ENCODE data around the gene CASP9.
A peak's percentile ranks its signal among the peaks of the same experiment; 100 is the strongest.

Gene CASP9

DNA sequence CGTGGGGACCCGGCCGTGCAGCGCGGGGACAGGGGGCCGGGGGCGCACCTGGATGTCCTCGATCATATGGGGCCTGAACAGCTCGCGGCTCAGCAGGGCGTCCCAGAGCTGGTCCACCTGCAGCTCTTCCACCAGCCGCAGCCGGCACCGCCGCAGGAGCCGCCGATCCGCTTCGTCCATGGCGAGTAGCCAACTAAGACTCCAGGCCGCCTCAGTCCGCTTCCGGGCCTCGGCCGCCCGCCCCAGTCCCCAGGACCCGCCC, at the start of gene CASP9:
Gene CASP9 (minus strand): TSS at position 195 of the 262 bp plus-strand sequence. CDS start 15 bp downstream, at position 180.
- DNase-seq = no peak

DNA sequence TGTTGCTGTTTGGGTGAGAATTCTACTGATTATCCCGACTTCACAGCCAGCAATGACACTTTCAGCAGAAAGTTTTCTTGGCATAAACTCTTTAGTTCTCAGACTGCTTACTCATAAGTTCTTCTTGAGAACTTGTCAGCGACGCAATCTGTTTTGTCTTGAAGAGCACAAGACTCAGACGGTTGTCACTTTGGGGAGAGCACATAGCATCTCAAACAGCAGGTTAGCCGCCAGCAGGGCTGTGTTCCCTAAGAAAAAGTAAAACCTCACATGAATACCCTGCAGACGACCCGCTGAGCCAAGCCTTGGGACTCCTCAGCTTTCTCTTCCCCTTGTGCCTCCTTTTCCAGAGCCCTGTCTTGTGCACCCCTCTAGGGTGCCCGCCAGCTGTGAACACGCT, 49.5 kb upstream of the CASP9 start:
- DNase-seq = no peak

DNA sequence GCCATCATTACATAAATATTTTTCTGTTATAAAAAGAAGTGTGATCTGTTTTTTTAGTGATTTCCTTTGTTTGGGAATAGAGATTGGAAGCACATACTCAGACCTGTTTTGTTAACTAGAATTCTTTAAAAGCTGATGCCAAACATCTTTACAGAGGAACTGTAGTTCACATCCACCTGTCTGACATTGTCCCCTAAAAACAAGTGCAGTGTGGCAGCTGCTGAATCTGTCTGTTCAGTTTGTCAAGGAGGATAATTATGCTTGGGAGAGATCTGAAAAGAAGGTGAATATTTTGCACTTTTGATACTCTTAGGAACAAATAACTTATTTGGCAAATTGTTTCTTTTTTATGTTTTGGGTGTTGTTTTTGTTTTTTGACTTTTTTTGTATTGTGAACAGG, 47.3 kb upstream of the CASP9 start:
- no peak for DNase-seq

DNA sequence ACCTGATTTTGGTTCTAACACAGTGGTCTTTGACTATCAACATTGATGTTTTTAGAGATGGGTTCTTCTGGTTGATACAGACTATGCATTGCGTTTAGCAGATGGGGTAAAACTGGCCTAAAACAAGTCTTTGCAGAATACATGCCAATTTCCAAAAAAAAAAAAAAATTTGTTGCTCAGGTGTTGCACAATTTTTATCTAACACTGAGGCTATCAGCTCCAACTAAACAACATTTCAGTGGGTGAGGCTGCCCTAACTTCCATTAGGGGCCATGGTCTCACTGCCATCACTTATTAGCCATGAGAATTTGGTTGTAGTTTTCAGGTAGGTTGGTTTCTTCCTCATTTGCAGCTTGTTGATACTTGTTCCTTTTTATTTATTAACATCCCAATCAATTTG, 46.8 kb upstream of the CASP9 start:
- DNase-seq = no peak

DNA sequence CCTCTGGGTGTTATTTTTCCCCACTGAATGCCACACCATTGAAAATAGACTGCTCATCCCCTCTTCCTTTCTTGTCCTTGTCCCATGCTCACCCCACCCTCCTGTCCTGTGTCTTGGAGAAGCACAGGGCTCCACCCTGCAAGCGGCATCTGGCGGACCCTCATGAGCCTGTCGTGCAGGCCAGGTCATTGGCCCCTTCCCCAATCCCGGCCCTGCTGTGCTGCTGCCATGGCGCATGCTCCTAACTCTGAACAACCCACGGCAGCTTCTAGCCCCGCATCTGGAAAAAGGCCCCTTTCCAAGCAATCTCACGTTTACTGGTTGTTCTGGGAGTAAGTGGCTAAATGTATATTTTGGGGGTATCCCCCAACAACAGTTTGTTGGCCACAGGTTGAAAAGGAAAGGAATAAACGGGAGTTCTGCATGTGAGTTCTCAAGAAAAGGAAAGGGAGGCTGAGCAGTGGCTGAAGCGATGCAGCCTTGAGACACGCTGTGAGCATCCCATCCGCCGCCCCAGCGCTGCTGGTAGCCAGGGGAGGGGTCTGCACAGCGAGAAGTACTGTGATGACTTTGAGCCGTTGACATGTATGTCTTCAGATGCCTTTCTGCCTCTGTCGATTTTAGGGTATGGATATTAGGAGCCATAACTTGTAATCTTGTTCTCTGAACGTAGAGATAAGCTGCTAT, 44.5 kb upstream of the CASP9 start:
- no peak for DNase-seq

DNA sequence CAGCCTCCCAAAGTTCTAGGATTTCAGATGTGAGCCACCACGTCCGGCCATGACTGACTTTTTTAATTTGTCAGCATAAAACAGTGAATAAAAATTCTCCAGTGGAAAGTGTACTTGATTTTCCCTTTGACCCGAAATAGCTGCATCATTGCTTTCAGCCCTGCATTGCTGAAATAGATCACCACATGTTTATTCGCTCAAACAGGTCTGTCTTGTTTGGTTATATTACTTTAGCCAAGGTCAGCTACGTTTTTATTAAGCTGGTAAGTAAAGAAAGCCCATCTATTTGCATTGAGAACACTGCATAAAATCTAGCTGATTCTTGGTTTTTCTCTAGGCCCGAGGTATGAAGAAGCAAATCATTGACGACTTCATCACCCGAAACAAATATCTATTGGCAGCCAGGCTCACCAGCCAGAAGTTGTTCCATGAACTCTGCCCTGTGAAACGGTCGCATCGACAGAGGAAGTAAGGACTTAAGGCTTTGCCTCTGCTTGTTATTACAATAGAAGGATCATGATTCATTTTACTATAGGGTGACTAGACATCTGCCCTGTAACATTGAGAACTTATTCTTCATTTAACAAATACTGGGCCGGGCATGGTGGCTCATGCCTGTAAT, 35.3 kb upstream of the CASP9 start:
- DNase-seq = no peak

DNA sequence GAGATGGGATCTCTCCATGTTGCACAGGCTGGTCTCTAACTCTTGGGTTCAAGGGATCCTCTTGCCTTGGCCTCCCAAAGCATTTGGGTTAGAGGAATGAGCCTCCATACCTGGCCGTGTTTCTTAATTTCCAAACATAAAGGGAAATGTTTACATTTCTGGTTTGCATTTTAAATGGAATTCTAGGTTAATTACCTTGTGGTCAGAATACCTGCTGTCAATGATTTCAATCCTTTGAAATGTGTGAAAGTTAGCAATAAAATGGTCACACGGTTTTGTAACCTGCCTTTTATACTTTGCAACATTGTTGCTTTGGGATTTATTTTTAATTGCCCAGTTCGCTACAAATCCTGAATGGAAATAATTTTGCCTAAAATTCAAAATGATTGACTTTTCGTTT, 34.5 kb upstream of the CASP9 start:
- no peak for DNase-seq

DNA sequence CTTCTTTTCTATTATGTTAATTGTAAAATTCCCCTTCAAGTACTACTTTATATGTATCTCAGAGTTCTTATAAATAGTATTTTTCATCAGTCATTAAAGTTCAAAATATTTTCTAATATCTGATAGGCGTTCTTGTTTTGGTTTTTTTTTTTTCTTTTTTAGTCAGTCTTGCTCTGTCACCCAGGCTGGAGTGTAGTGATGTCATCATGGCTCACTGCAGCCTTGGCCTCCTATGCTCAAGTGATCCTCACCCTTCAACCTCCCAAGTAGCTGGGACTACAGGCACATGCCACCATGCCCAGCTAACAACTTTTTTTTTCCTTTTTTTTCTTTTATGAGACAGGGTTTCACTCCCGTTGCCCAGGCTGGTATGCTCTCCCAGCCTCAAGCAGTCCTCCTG, 33.6 kb upstream of the CASP9 start:
- DNase-seq = no peak

DNA sequence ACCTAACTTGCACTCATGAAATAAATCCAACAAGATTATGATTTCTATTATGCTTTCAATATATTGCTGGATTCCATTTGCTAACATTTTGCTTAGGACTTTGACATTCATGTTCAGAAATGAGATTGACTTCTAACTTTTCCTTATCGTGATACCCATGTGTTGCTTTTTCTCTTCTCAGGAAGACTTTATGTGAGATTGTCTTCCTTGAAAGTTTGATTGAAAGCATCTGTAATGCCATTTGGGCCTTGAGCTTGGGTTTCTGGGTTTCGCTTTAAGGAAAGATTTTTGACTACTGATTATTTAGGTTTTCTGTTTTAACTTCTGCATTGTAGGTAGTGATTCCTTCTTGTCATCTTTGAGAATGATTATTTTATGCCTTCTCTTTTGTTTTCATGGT, 33.0 kb upstream of the CASP9 start:
- no peak for DNase-seq

DNA sequence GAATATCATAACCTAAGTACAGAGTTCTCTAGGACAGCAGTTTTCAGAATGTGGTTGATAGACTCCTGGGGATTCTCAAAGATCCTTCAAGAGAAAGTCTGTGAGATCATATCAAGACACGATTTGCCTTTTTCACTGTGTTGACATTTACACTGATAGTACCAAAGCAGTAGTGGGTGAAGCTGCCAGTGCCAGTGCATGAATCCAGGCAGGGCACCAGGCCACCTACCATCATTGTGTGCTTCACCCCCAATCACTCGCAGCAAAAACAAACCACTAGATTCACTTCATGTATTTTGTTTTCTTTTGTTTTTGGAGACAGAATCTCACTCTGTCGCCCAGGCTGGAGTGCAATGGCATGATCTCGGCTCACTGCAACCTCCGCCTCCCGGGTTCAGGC, 26.6 kb upstream of the CASP9 start:
- DNase-seq = no peak

DNA sequence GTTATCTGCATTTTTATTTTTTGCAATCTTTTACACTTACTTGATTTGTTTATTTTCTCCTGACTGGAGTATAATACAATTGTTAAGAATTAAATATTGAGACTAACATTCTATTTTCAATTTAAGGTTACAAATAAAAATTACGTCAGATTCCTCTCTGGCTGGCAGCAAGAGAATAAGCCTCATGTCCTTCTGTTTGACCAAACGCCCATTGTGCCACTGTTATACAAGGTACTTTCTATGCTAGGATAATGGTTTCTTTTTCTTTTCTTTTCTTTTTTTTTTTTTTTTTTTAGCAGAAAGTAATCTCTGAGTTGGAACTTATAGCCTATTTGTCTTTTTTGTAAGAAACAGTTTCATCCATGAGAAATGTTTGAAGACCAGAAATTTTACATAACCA, 22.6 kb upstream of the CASP9 start:
- no peak for DNase-seq

DNA sequence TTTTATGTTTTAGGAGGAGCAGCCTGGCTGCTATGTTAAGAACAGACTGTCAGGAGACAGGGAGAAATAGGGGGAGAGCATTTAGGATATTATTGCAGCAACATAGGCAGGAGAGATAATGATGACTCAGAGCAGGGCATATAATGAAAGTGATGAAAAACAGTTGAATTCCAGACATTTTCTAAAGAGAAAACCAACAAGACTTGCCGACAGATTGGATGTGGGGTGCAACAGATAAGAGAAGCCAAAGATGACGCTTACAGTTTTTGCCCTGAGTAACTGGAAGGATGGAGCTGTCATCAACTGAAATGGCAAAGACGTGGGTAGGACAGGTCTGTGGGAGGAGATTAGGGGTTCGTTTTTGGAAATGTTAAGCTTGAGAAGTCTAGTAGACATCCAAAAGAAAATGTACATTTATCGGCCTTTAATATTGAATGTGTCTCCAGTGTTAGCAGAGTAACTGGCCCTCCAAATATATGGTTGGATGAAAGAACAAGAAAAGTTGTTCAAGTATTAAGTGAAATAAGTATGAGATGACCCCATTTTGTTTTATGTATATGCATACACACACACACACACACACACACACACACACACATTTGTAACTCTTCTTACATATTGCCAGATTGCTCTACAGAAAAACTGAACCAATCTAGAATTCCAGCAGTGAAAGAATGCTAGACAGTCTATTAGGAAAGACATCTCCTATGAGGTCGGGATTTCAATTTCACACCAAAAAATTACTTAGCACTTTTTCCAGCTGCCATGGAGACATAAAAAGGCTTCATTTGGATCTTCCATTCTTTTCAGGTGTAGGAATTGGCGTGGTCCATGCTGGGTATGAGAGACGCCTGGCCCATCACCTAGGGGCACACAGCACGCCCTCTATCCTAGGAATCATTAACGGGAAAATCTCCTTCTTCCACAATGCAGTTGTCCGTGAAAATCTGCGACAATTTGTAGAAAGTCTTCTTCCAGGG, 19.9 kb upstream of the CASP9 start:
- no peak for DNase-seq

DNA sequence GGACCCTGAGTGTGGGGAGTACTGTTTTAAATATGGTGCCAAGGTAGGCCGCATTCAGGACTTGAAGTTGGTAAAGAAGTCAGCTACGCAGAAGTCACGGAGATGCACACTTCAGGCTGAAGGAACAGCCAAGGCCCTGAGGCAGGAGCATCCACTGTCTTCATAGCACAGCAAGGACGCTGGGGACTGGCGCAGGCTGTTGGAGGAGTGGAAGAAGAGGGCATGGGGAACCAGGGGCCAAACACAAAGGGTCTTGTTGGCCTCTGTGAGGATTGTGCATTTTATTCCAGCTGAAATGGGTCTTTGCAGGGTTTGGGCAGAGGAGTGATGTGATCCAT, 19.2 kb upstream of the CASP9 start:
- DNase-seq = no peak

DNA sequence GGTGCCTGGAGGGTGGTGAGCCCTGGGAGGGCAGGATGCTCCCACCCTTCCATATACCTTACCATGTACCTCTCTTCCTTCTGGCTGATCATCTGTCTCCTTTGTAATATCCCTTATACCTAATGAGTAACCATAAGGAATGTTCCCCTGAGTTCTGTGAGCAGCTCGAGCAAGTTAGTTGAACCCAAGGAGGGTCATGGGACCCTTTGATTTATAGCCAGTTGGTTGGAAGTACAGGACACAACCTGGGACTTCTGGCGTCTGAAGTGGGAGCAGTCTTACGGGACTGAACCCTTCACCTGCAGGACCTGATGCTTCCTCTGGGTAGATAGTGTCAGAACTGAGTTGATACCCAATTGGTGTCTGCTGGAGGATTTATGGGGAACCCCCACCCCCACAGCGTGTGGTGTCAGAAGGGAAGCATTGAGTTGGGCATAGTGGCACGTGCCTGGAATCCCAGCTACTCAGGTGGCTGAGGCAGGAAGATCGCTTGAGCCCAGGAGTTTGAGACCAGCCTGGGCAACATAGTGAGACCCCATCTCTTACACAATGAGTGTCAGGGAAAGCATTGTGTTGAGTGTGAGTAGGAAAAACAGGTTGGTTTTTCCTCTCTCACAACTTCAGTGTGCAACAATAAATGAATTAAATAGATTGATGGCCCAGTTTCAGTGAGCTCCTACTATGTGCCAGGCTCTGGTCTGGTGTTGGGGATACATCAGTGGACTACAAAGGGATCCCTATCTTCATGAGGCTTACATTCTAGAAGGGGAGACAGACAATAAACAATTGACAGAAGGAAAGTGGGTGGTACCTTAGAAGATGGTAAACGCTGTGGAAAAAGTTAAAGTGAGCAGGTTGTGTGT, 18.6 kb upstream of the CASP9 start:
- no peak for DNase-seq

DNA sequence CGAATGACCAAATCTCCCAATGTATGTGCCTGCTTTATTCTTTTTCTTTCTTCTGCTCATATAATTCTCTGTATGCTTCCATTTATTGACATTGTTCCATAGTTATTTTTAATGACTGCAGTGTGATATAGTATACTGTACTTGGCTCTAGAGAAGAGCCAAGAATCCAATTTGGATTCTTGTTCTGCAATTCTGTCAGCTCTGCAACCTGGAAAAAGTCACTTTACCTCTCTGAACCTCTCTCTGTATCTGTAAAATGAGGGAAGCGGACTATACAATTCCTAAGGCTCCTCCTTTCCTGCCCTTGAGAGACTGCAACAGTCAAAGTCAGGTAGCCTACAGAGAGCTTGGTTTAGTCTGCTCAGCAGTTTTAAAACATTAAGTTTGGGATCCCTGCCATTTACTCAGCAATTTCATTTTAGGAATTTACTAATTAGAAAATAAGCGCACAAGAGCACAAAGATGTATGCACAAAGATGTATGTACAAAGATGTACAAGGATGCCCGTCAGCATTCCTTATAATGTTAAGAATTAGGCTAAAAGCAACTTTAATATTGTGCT, 17.3 kb upstream of the CASP9 start:
- no peak for DNase-seq

DNA sequence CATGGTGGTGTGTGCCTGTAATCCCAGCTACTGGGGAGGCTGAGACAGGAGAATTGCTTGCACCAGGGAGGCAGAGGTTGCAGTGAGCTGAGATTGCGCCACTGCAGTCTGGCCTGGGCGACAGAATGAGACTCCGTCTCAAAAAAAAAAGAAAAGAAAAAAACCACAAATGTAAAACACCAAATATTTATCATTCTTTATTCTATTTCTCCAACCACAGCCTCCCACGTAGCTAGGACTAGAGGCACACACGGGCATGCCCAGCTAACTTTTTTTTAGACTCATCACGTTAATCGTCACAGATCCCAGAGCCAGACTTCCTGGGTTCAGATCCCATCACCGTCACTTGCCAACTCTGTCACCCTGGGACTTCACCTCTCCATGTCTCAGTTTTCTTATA, 16.2 kb upstream of the CASP9 start:
- DNase-seq = no peak

DNA sequence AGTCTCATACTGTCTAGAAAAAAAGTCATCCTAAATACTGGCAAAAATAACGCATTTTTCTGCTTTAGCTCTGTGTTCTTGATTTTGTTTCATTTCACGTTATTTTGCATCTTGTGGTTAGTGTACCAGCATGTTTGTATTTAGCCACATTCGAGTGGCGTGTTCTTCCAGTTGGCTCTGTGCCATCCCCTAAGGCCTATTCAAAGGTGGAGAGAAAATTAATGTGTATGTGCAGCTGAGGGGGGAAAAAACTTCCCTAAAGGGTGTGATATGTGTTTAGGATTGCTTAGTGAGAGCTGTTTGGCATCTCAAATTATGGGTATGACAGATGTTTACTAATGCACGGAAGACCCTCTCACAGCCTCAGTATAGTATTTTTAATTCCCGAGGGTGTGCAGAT, 14.8 kb upstream of the CASP9 start:
- no peak for DNase-seq

DNA sequence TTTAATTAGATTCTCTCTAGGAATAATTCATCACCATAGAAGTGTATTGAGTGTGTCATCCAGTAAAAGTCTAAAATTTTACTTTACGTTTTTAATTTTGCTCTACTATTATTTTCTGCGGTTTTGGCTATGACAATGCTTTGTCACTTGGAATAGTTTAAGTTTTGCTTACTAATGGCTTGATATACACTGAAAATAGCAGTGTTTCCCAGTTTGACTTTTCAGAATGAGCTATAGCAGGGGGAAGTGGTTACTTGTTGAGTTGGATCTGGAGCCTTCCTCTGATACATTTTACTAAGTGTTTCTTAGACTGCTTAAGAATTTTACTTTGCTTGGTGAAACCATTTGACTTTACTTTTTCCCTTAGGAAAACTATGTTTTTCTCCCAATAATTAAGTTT, 7.7 kb upstream of the CASP9 start:
- DNase-seq = no peak

DNA sequence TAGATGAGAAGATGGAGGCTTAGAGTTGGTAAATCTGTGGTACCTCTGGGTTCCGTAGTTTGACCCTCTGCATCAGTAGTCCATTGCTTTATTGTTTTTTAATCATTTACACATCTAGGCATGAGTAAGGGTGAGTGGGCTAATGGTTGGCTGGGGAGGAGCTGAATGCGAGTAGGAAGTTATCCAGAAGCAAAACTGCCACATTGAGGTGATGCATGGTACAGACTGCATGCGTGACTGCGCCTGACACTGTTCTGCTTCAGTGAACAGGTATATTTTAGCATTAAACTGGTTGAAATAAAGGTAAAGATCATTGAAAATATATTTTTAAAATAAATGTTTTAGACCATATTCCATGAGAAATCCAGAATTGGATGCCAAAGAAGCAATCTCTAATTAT, 7.0 kb upstream of the CASP9 start:
- no peak for DNase-seq

DNA sequence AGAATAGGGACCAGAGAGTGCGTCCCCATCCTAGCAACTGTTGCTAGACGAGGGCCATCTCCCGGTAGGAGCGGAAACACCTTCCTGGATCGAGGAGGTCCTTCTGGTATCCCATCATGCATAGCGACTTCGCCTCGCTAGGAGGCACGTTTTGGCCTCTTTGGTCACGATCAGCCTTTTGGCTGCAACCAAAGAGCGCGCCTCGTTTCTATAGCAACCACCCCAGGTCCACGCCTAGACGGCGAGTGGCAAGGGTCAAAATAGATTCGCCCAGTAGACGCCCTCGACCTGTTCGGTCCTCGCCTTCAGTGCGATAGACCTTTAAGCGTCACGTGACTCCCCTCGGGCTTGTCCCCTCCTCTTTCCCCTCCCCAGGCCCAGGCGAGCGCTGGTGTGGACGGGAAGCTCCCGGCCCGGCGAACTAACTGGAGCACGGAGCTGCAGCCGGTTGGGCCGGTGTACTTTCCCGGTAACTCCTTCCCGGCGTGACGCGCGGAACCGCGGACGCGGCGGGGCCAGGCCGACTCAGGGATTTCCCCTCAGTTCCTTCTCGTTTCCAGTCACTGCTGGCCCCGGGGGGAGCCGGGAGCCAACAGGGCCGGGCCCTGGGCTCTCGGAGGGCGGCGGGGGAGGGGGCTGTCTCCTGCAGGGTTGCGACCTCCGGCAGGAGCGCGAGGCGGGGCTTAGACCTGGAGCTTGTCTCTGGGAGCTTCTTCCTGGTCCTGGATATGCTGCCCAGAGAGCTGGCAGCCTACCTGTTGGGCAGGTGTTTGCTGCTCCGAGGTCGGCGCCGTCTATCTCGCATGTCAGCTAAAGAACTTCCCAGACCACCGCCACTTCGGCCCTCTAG, 2.7 kb upstream of the CASP9 start, which contains the start of gene DNAJC16:
Gene DNAJC16 (plus strand): TSS at position 359 of the 850 bp plus-strand sequence. CDS start 2,258 bp downstream, outside the sequence.
- peak; percentile 100 for DNase-seq

DNA sequence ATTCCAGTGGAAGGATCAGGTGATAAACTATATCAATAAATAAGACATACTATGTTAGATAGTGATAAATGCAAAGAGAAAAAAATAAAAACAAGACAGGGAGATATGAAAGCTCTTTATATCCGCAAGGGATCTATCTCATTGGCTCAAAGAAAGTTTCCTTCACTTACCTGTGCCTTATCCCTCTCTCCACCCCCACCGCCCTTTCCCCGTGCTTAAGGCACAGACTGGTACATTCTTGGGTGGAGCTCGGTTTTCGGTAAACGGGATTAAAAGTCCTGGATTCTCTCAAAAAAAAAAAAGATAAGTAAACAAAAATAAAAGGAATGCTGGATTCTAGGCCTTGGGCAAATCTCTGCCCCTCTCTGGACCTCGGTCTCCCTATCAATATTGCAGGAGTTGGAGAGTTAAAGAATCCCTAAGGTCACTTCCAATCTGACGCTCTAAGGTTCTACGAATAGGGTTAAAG, 2.0 kb upstream of the CASP9 start:
- peak; percentile 80 for DNase-seq
